Spleen (tissue), 7 donors: Measurements from ENCODE around the gene FLT4.

Experiments
- CTCF ChIP-seq, 11 experiments: fragments of 200-600 bp in 7 of 11; fragments of 450-650 bp in 4 of 11; sonication (generic) in 4 of 11; IDR thresholded peaks in 8 of 11; conservative IDR thresholded peaks in 3 of 11; 1 replicate in 7 of 11; 2 replicates in 4 of 11; pipeline versions ENCODE4 v1.4.0 to v1.8.0; 2016 to 2021; ENCODE audit warnings: antibody characterized with exemption in 11 of 11, inconsistent platforms in 4 of 11, mild to moderate bottlenecking in 1 of 11
- POLR2A ChIP-seq, 3 donors: fragments of 450-650 bp; IDR thresholded peaks; one replicate each; pipeline ENCODE4 v1.5.1; 2017; ENCODE audit warnings: antibody characterized with exemption in 3 of 3, mild to moderate bottlenecking in 1 of 3
- POLR2AphosphoS5 ChIP-seq, 3 donors: sonication (generic); formaldehyde crosslinking; IDR thresholded peaks; one replicate each; pipeline ENCODE4 v1.5.1; 2017; ENCODE audit warnings: antibody characterized with exemption in 3 of 3
- donor health status: DM: no; HTN: no; CAD: no; lungs with moderate emphysema.
- donor health status: DM: no; HTN: no; CAD: no.
- donor health status: DM: no; HTN: no; CAD: no.

GRCh38 chr5:180586204-180586603, 63.2 kb downstream of the FLT4 start:
- no peak for TF ChIP-seq POLR2AphosphoS5 (IDR thresholded peaks at IDR 0.05)
- TF ChIP-seq CTCF (IDR thresholded peaks at IDR 0.05 in 8 of 11, conservative IDR thresholded peaks at IDR 0.05 in 3 of 11), result no peak
- TF ChIP-seq POLR2A (IDR thresholded peaks at IDR 0.05), result no peak
